Fibroblast of lung (primary cell): ENCODE results near the gene MCF2L2. TPM values are rescaled to one million over a fixed set of nuclear protein-coding genes. Genes with fewer than 3 reads are reported as not detected.

Experiments
- DNase-seq, 2 donors: peaks; one replicate each; pipeline versions ENCODE4 v3.0.0 to v3.0.0-alpha.2; 2010; ENCODE audit warnings: low read depth in 2 of 2
- H2AFZ ChIP-seq: 2 replicates; pipeline ENCODE4 v1.5.1; 2012; ENCODE audit warnings: low read length, control low read depth, inconsistent platforms
- H3K27ac ChIP-seq: 2 replicates; pipeline ENCODE4 v1.5.1; 2011; ENCODE audit warnings: low read length, control low read depth; ENCODE audit not compliant: insufficient read depth
- H3K27me3 ChIP-seq: 2 replicates; pipeline ENCODE4 v1.5.1; 2011; ENCODE audit warnings: mild to moderate bottlenecking, low read length; ENCODE audit not compliant: control insufficient read depth, insufficient read depth
- H3K36me3 ChIP-seq: 2 replicates; pipeline ENCODE4 v1.5.1; 2011; ENCODE audit warnings: low read length; ENCODE audit not compliant: control insufficient read depth, insufficient read depth
- H3K4me1 ChIP-seq: 2 replicates; pipeline ENCODE4 v1.5.1; 2011; ENCODE audit warnings: low read length; ENCODE audit not compliant: control insufficient read depth, insufficient read depth; ENCODE audit errors: extremely low read depth
- H3K4me2 ChIP-seq: 2 replicates; pipeline ENCODE4 v1.5.1; 2011; ENCODE audit warnings: low read length, control low read depth; ENCODE audit not compliant: insufficient read depth; ENCODE audit errors: extremely low read depth
- H3K4me3 ChIP-seq, 4 experiments: fragments of 200-600 bp in 1 of 4; sonication (generic) in 1 of 4; replicated peaks in 1 of 4; 2 replicates each; pipeline ENCODE4 v1.5.1; 2011 to 2016; ENCODE audit warnings: low read length in 4 of 4, low read depth in 3 of 4, mild to moderate bottlenecking in 3 of 4, control low read depth in 2 of 4, inconsistent platforms in 1 of 4, mixed read lengths in 1 of 4; ENCODE audit not compliant: insufficient read depth in 1 of 4; ENCODE audit errors: control extremely low read depth in 1 of 4
- H3K79me2 ChIP-seq: 2 replicates; pipeline ENCODE4 v1.5.1; 2012; ENCODE audit warnings: mild to moderate bottlenecking, low read length, inconsistent platforms; ENCODE audit not compliant: control insufficient read depth, insufficient read depth
- H3K9ac ChIP-seq: 2 replicates; pipeline ENCODE4 v1.5.1; 2011; ENCODE audit warnings: mild to moderate bottlenecking, low read length, control low read depth; ENCODE audit not compliant: insufficient read depth
- H3K9me3 ChIP-seq: 2 replicates; pipeline ENCODE4 v1.5.1; 2012; ENCODE audit warnings: low read depth, low read length; ENCODE audit not compliant: control insufficient read depth, insufficient read depth
- H4K20me1 ChIP-seq: 2 replicates; pipeline ENCODE4 v1.5.1; 2011; ENCODE audit warnings: low read length; ENCODE audit not compliant: control insufficient read depth, insufficient read depth; ENCODE audit errors: extremely low read depth
- CTCF ChIP-seq, 2 donors: IDR thresholded peaks in 1 of 2; conservative IDR thresholded peaks in 1 of 2; 1 replicate in 1 of 2; 2 replicates in 1 of 2; pipeline ENCODE4 v1.5.1; 2011 to 2012; ENCODE audit warnings: low read length in 2 of 2, control low read depth in 1 of 2, inconsistent platforms in 1 of 2, low read depth in 1 of 2, mild to moderate bottlenecking in 1 of 2
- EZH2 ChIP-seq: IDR thresholded peaks from 2 replicates; pipeline ENCODE4 v1.5.1; 2012; ENCODE audit warnings: low read length, control low read depth, mild to moderate bottlenecking; ENCODE audit errors: missing control alignments
- polyA plus RNA-seq, 2 donors: library from polyadenylated mRNA; depleted of rRNA in 1 of 2; stranded (reverse) in 1 of 2; unstranded in 1 of 2; fragments of >200 nt; gene quantifications; 2 replicates each; pipeline ENCODE4 v1.2.1, GENCODE V29; 2011 to 2012; ENCODE audit warnings: missing spikeins in 1 of 2
- total RNA-seq: library from RNA; depleted of rRNA; stranded (reverse); fragments of >200 nt; gene quantifications from 2 replicates; pipeline ENCODE4 v1.2.1, GENCODE V29; 2014

Gene MCF2L2
- total and polyA plus RNA-seq, 2 donors (not counting 1 experiment from before 2014, with no cell fraction given) = under 0.01 to 0.08 TPM

GRCh38 chr3:183313764-183314163 is 114.7 kb downstream of the MCF2L2 start:
- Histone ChIP-seq H3K4me3 (no peak overlapping the region), H3K79me2 (no peaks in the 10 kb centered on the region)
- TF ChIP-seq CTCF (conservative IDR thresholded peaks at IDR 0.05 in 1 of 2, IDR thresholded peaks at IDR 0.05 in 1 of 2; ENCODE audit: low read depth in 1 of 2, low read length in 2 of 2) (no peak), EZH2 (no peak)

GRCh38 chr3:183313351-183313750 is 115.1 kb downstream of the MCF2L2 start:
- no peak overlapping the region for H3K9ac ChIP-seq
- no peak overlapping the region for H2AFZ ChIP-seq
- DNase-seq = no peak
- H3K27ac ChIP-seq = no peak overlapping the region
- TF ChIP-seq EZH2 (no peak), CTCF (conservative IDR thresholded peaks at IDR 0.05 in 1 of 2, IDR thresholded peaks at IDR 0.05 in 1 of 2; ENCODE audit: low read depth in 1 of 2, low read length in 2 of 2) (no peak)
- H3K27me3 ChIP-seq = peaks cover 6% of the 10 kb centered on the region
- no peaks in the 10 kb centered on the region for H3K4me1 ChIP-seq
- no peaks in the 10 kb centered on the region for H3K79me2 ChIP-seq
- no peak overlapping the region for H3K4me3 ChIP-seq
- H3K9me3 ChIP-seq = no peaks in the 10 kb centered on the region
- H4K20me1 ChIP-seq = no peaks in the 10 kb centered on the region
- no peak overlapping the region for H3K4me2 ChIP-seq
- no peaks in the 10 kb centered on the region for H3K36me3 ChIP-seq

More at GRCh38 chr3:183313764-183314163, 114.7 kb downstream of the MCF2L2 start:
- no peak for DNase-seq
- Histone ChIP-seq H3K9ac (no peak overlapping the region), H3K27me3 (peaks cover 6% of the 10 kb centered on the region), H3K4me1 (no peaks in the 10 kb centered on the region), H3K36me3 (no peaks in the 10 kb centered on the region), H2AFZ (no peak overlapping the region), H3K4me2 (no peak overlapping the region), H3K27ac (no peak overlapping the region), H3K9me3 (no peaks in the 10 kb centered on the region), H4K20me1 (no peaks in the 10 kb centered on the region)

- H4K20me1 ChIP-seq = no peaks in the 10 kb centered on the region
- H3K4me1 ChIP-seq = no peaks in the 10 kb centered on the region
- no peaks in the 10 kb centered on the region for H3K9me3 ChIP-seq
- H3K9ac ChIP-seq = no peak overlapping the region
- H3K4me3 ChIP-seq = no peak overlapping the region
- no peak for TF ChIP-seq CTCF (conservative IDR thresholded peaks at IDR 0.05 in 1 of 2, IDR thresholded peaks at IDR 0.05 in 1 of 2; ENCODE audit: low read depth in 1 of 2, low read length in 2 of 2)
- TF ChIP-seq EZH2 = no peak
- no peak for DNase-seq
- H3K27me3 ChIP-seq = peaks cover 7% of the 10 kb centered on the region
- no peak overlapping the region for H3K27ac ChIP-seq
- no peak overlapping the region for H2AFZ ChIP-seq
- no peak overlapping the region for H3K4me2 ChIP-seq
- no peaks in the 10 kb centered on the region for H3K79me2 ChIP-seq
- no peaks in the 10 kb centered on the region for H3K36me3 ChIP-seq
Observed at GRCh38 chr3:183312433-183312832, 116.0 kb downstream of the MCF2L2 start.
